RWPE2 (cell line): ENCODE measurements around the gene HYCC1.
A peak's percentile ranks its signal among the peaks of the same experiment; 100 is the strongest.

Source experiments
- ATAC-seq: fragments of 200-7000 bp; cut with Tn5 transposase; 3 replicates; pipeline ENCODE4 v1.9.1; 2021; ENCODE audit warnings: low read depth
- DNase-seq: peaks from one replicate; pipeline ENCODE4 v3.0.0-alpha.2; 2020; ENCODE audit warnings: low spot score
- H3K27ac ChIP-seq: fragments of 450-650 bp; 2 replicates; pipeline ENCODE4 v1.5.1; 2017; ENCODE audit warnings: mild to moderate bottlenecking; ENCODE audit not compliant: poor library complexity, severe bottlenecking
- H3K27me3 ChIP-seq: fragments of 250-450 bp; sonication (Bioruptor Pico); 2 replicates; pipeline ENCODE4 v1.5.1; 2021; ENCODE audit warnings: mild to moderate bottlenecking, moderate library complexity; ENCODE audit not compliant: insufficient read depth, poor library complexity, severe bottlenecking
- H3K36me3 ChIP-seq: fragments of 250-450 bp; sonication (Bioruptor Pico); 2 replicates; pipeline ENCODE4 v1.5.1; 2020; ENCODE audit warnings: low read depth, mild to moderate bottlenecking, moderate library complexity
- H3K4me1 ChIP-seq: fragments of 250-450 bp; sonication (Bioruptor Pico); 2 replicates; pipeline ENCODE4 v1.5.1; 2021; ENCODE audit warnings: mild to moderate bottlenecking, moderate library complexity; ENCODE audit not compliant: insufficient read depth, poor library complexity, severe bottlenecking
- H3K4me3 ChIP-seq: fragments of 250-450 bp; sonication (Bioruptor Pico); 2 replicates; pipeline ENCODE4 v1.5.1; 2021; ENCODE audit warnings: mild to moderate bottlenecking, moderate library complexity; ENCODE audit not compliant: severe bottlenecking
- H3K9me3 ChIP-seq: fragments of 250-450 bp; sonication (Bioruptor Pico); 2 replicates; pipeline ENCODE4 v1.5.1; 2021; ENCODE audit warnings: mild to moderate bottlenecking, moderate library complexity; ENCODE audit not compliant: severe bottlenecking
- TF ChIP-seq, protein P1 (sequence below): fragments of 450-650 bp; IDR thresholded peaks from one replicate; pipeline ENCODE4 v1.5.1; 2017; ENCODE audit warnings: mild to moderate bottlenecking, moderate library complexity; ENCODE audit not compliant: poor library complexity, severe bottlenecking

HYCC1 gene

DNA sequence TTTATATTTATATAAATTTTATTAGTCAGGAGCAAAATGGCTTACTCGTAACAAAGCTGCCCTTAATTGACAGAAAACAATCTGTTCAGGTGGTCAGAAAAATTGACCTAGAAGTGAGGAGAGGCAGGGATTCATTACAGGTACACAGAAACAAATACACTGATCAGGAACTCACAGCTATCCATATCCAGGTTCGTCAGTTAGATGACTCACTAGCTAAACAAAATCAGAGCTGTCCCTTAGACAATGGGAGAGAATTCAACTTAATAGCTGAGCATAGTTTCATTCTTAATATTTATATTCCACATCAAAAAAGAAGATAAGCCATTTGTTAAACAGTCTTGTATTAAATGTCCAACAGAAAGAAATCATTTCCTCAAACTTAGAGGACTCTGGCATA lies 41.7 kb downstream of the HYCC1 start:
- ATAC-seq: peak; percentile 66
- no peak for DNase-seq
- Histone ChIP-seq H3K4me3 (no peak overlapping the region), H3K9me3 (no peaks in the 10 kb centered on the region), H3K4me1 (no peaks in the 10 kb centered on the region), H3K27ac (no peak overlapping the region), H3K27me3 (no peaks in the 10 kb centered on the region), H3K36me3 (peaks cover 71% of the 10 kb centered on the region)
- TF ChIP-seq, protein P1, sequence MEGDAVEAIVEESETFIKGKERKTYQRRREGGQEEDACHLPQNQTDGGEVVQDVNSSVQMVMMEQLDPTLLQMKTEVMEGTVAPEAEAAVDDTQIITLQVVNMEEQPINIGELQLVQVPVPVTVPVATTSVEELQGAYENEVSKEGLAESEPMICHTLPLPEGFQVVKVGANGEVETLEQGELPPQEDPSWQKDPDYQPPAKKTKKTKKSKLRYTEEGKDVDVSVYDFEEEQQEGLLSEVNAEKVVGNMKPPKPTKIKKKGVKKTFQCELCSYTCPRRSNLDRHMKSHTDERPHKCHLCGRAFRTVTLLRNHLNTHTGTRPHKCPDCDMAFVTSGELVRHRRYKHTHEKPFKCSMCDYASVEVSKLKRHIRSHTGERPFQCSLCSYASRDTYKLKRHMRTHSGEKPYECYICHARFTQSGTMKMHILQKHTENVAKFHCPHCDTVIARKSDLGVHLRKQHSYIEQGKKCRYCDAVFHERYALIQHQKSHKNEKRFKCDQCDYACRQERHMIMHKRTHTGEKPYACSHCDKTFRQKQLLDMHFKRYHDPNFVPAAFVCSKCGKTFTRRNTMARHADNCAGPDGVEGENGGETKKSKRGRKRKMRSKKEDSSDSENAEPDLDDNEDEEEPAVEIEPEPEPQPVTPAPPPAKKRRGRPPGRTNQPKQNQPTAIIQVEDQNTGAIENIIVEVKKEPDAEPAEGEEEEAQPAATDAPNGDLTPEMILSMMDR: no peak

DNA sequence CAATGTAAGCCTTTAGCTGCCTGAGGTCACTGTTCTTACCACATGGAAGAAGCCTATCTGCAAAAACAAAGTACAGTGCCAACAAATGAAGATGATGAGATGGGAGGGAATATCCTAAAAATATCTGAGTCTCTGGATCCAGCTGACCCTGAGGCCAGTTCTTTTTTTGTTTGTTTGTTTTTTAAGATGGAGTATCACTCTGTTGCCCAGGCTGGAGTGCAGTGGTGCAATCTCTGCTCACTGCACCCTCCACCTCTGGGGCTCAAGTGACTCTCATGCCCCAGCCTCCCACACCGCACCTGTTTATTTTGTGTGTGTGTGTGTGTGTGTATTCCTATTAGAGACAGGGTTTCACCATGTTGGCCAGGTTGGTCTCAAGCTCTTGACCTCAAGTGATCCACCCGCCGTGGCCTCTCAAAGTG lies 44.9 kb downstream of the HYCC1 start:
- Histone ChIP-seq H3K36me3 (peaks cover 66% of the 10 kb centered on the region), H3K27me3 (no peaks in the 10 kb centered on the region), H3K9me3 (peaks cover 3% of the 10 kb centered on the region), H3K4me1 (no peaks in the 10 kb centered on the region), H3K27ac (no peak overlapping the region), H3K4me3 (no peak overlapping the region)
- ATAC-seq: no peak
- TF ChIP-seq, protein P1: no peak
- no peak for DNase-seq
